Mesendoderm (in vitro differentiated cells): ENCODE measurements around the gene SLC15A2.

Experiments
- DNase-seq: peaks from one replicate; pipeline ENCODE4 v3.0.0; 2013
- H2AK5ac ChIP-seq: 2 replicates; pipeline ENCODE4 v1.6.1; 2013; ENCODE audit warnings: low read length, inconsistent platforms
- H2BK120ac ChIP-seq: 2 replicates; pipeline ENCODE4 v1.6.1; 2013; ENCODE audit warnings: low read depth, mild to moderate bottlenecking, low read length, moderate library complexity, mixed read lengths
- H2BK15ac ChIP-seq: replicated peaks from 2 replicates; pipeline ENCODE4 v1.6.1; 2013; ENCODE audit warnings: low read depth, mild to moderate bottlenecking, moderate library complexity
- H2BK5ac ChIP-seq: 2 replicates; pipeline ENCODE4 v1.6.1; 2013; ENCODE audit warnings: low read length, inconsistent platforms
- H3K18ac ChIP-seq: 2 replicates; pipeline ENCODE4 v1.6.1; 2013; ENCODE audit warnings: mild to moderate bottlenecking, low read length, mixed read lengths
- H3K23ac ChIP-seq: one replicate; pipeline ENCODE4 v1.6.1; 2013; ENCODE audit warnings: low read length
- H3K27ac ChIP-seq: 2 replicates; pipeline ENCODE4 v1.5.1; 2013; ENCODE audit warnings: low read depth, mild to moderate bottlenecking, inconsistent platforms, low read length, moderate library complexity
- H3K27me3 ChIP-seq: 2 replicates; pipeline ENCODE4 v1.6.1; 2013; ENCODE audit warnings: low read length, control low read depth, mild to moderate bottlenecking, inconsistent platforms; ENCODE audit not compliant: insufficient read depth, poor library complexity
- H3K36me3 ChIP-seq: 2 replicates; pipeline ENCODE4 v1.6.1; 2013; ENCODE audit warnings: low read length, inconsistent platforms; ENCODE audit not compliant: control insufficient read depth, insufficient read depth
- H3K4ac ChIP-seq: one replicate; pipeline ENCODE4 v1.6.1; 2013; ENCODE audit warnings: low read depth, mild to moderate bottlenecking, low read length, moderate library complexity
- H3K4me1 ChIP-seq: 2 replicates; pipeline ENCODE4 v1.6.1; 2013; ENCODE audit warnings: low read depth, low read length, inconsistent platforms; ENCODE audit not compliant: control insufficient read depth
- H3K4me2 ChIP-seq: 2 replicates; pipeline ENCODE4 v1.6.1; 2013; ENCODE audit warnings: low read length
- H3K4me3 ChIP-seq: 2 replicates; pipeline ENCODE4 v1.5.1; 2013; ENCODE audit warnings: mild to moderate bottlenecking, low read length
- H3K56ac ChIP-seq: one replicate; pipeline ENCODE4 v1.6.1; 2013; ENCODE audit warnings: low read length
- H3K79me1 ChIP-seq: 2 replicates; pipeline ENCODE4 v1.6.1; 2013; ENCODE audit warnings: low read length, inconsistent platforms
- H3K79me2 ChIP-seq: 2 replicates; pipeline ENCODE4 v1.6.1; 2013; ENCODE audit warnings: mild to moderate bottlenecking, low read length; ENCODE audit not compliant: control insufficient read depth, insufficient read depth
- H3K9ac ChIP-seq: 2 replicates; pipeline ENCODE4 v1.6.1; 2013; ENCODE audit warnings: low read length, inconsistent platforms
- H4K5ac ChIP-seq: one replicate; pipeline ENCODE4 v1.6.1; 2013; ENCODE audit warnings: low read length
- H4K8ac ChIP-seq: one replicate; pipeline ENCODE4 v1.6.1; 2013; ENCODE audit warnings: low read depth, mild to moderate bottlenecking, control low read depth, low read length, moderate library complexity
- WGBS: extraction: QIAGEN DNeasy Blood & Tissue Kit; methylation state at CpG from one replicate; pipeline ENCODE4 v1.1.7; 2013; ENCODE audit warnings: low lambda C conversion rate, missing lambda C conversion rate; ENCODE audit not compliant: insufficient coverage; ENCODE audit errors: extremely low coverage; 5-methylcytosine and 5-hydroxymethylcytosine counted together

Gene SLC15A2

GRCh38 chr3:121979246-121979645, 85.0 kb downstream of the SLC15A2 start:
- no peak overlapping the region for H3K4ac ChIP-seq
- H2AK5ac ChIP-seq: no peak overlapping the region
- H3K36me3 ChIP-seq: no peaks in the 10 kb centered on the region
- H4K5ac ChIP-seq: no peak overlapping the region
- no peak for DNase-seq
- WGBS: no CpG with 5 or more reads among the region's 2 CpGs
- H3K23ac ChIP-seq: no peak overlapping the region
- no peak overlapping the region for H3K56ac ChIP-seq
- H2BK5ac ChIP-seq: no peak overlapping the region
- H3K9ac ChIP-seq: no peak overlapping the region
- H3K4me3 ChIP-seq: no peak overlapping the region
- no peaks in the 10 kb centered on the region for H3K27me3 ChIP-seq
- no peak overlapping the region for H3K27ac ChIP-seq
- no peak overlapping the region for H3K4me2 ChIP-seq
- no peaks in the 10 kb centered on the region for H3K79me1 ChIP-seq
- no peak overlapping the region for H2BK15ac ChIP-seq
- no peaks in the 10 kb centered on the region for H3K79me2 ChIP-seq
- H3K18ac ChIP-seq: no peak overlapping the region
- H4K8ac ChIP-seq: no peak overlapping the region
- no peaks in the 10 kb centered on the region for H3K4me1 ChIP-seq
- H2BK120ac ChIP-seq: no peak overlapping the region

DNA sequence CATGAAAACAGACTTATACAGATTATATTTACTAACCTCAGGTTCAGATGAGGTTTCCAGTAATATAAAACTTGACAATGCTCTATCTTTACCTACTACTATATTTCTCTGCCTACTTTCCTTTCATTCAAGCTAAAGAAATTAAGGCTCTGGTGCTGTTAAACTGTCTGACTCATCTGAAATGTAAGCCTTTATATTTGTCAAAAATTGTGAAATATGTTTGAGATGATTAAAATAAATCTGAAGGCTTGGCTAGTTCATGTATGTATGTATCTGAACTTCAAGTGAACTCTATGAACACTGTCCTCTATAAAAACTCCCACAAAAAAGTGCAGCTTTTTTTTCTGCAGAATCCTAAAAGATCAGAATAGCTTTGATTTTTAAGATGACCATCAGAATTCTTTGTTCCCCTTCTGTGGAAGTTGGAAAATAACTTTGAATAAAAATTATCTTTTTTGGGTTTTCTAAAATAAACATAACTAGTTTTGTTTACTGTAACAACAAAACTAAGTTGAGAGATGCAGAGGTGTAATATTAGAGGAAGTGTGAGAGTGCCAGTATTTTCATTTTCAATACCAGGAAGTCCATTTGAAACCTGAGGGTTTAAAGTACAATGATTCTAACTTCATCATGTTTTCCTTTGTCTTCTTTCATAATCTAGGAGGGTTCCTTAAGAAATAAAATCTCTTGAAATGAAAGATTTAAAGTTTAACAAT, 85.7 kb downstream of the SLC15A2 start:
- Histone ChIP-seq H2AK5ac (no peak overlapping the region), H3K27me3 (no peaks in the 10 kb centered on the region), H3K27ac (no peak overlapping the region)

GRCh38 chr3:121980450-121980796, 86.2 kb downstream of the SLC15A2 start:
- H3K27ac ChIP-seq: no peak overlapping the region
- H4K5ac ChIP-seq: no peak overlapping the region
- no peak overlapping the region for H3K56ac ChIP-seq
- no peak for DNase-seq
- H2BK120ac ChIP-seq: no peak overlapping the region
- H3K9ac ChIP-seq: no peak overlapping the region
- no peak overlapping the region for H3K4me3 ChIP-seq
- no peak overlapping the region for H3K4ac ChIP-seq
- H3K79me1 ChIP-seq: no peaks in the 10 kb centered on the region
- H3K23ac ChIP-seq: no peak overlapping the region
- no peak overlapping the region for H2BK5ac ChIP-seq
- H3K79me2 ChIP-seq: no peaks in the 10 kb centered on the region
- WGBS: no CpG with 5 or more reads among the region's 5 CpGs
- no peaks in the 10 kb centered on the region for H3K36me3 ChIP-seq
- no peak overlapping the region for H2BK15ac ChIP-seq
- no peaks in the 10 kb centered on the region for H3K4me1 ChIP-seq
- no peak overlapping the region for H3K4me2 ChIP-seq
- H3K18ac ChIP-seq: no peak overlapping the region
- no peaks in the 10 kb centered on the region for H3K27me3 ChIP-seq
- no peak overlapping the region for H2AK5ac ChIP-seq
- H4K8ac ChIP-seq: no peak overlapping the region

More for the DNA sequence above, 85.7 kb downstream of the SLC15A2 start:
- Histone ChIP-seq H3K4me1 (no peaks in the 10 kb centered on the region), H2BK15ac (no peak overlapping the region), H4K8ac (no peak overlapping the region), H3K4me3 (no peak overlapping the region), H3K18ac (no peak overlapping the region), H3K4ac (no peak overlapping the region), H3K4me2 (no peak overlapping the region), H3K56ac (no peak overlapping the region), H3K36me3 (no peaks in the 10 kb centered on the region), H3K79me2 (no peaks in the 10 kb centered on the region), H2BK120ac (no peak overlapping the region), H3K9ac (no peak overlapping the region), H2BK5ac (no peak overlapping the region), H4K5ac (no peak overlapping the region), H3K23ac (no peak overlapping the region), H3K79me1 (no peaks in the 10 kb centered on the region)
- DNase-seq: no peak

DNA sequence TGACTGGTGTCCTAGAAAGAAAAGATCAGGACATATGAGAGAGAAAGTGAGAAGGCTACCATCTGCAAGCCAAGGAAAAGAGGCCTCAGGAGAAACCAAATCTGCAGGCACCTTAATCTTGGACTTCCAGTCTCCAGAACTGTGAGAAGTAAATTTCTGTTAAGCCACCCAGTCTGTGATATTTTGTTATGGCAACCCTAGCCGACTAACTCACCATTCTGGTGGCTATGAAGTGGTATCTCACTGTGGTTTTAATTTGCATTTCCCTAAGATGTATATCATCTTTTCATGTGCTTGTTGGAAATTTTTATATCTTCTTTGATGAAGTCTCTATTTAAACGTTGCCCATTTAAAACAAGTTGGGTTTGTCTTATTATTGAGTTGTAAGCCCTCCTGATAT, 87.3 kb downstream of the SLC15A2 start:
- Histone ChIP-seq H2BK120ac (no peak overlapping the region), H2AK5ac (no peak overlapping the region), H3K27ac (no peak overlapping the region), H3K9ac (no peak overlapping the region), H3K23ac (no peak overlapping the region), H3K4me3 (no peak overlapping the region), H3K4me2 (no peak overlapping the region), H3K79me2 (no peaks in the 10 kb centered on the region), H2BK15ac (no peak overlapping the region), H3K79me1 (no peaks in the 10 kb centered on the region), H3K4me1 (no peaks in the 10 kb centered on the region), H3K36me3 (no peaks in the 10 kb centered on the region), H3K56ac (no peak overlapping the region), H3K18ac (no peak overlapping the region), H3K27me3 (no peaks in the 10 kb centered on the region), H4K5ac (no peak overlapping the region), H4K8ac (no peak overlapping the region), H3K4ac (no peak overlapping the region), H2BK5ac (no peak overlapping the region)
- no peak for DNase-seq
- no CpG with 5 or more reads among the region's 2 CpGs for WGBS

- Histone ChIP-seq H3K27me3 (no peaks in the 10 kb centered on the region), H3K4ac (no peak overlapping the region), H3K79me1 (no peaks in the 10 kb centered on the region), H3K27ac (no peak overlapping the region), H4K8ac (no peak overlapping the region), H3K4me1 (no peaks in the 10 kb centered on the region), H3K9ac (no peak overlapping the region), H3K23ac (no peak overlapping the region), H2BK120ac (no peak overlapping the region), H2BK15ac (no peak overlapping the region), H2BK5ac (no peak overlapping the region), H3K79me2 (no peaks in the 10 kb centered on the region), H3K4me2 (no peak overlapping the region), H3K36me3 (no peaks in the 10 kb centered on the region), H2AK5ac (no peak overlapping the region), H3K4me3 (no peak overlapping the region), H4K5ac (no peak overlapping the region), H3K18ac (no peak overlapping the region), H3K56ac (no peak overlapping the region)
- DNase-seq: no peak
- no CpG with 5 or more reads among the region's 2 CpGs for WGBS
Measured at GRCh38 chr3:121985846-121986245, 91.6 kb downstream of the SLC15A2 start.

DNA sequence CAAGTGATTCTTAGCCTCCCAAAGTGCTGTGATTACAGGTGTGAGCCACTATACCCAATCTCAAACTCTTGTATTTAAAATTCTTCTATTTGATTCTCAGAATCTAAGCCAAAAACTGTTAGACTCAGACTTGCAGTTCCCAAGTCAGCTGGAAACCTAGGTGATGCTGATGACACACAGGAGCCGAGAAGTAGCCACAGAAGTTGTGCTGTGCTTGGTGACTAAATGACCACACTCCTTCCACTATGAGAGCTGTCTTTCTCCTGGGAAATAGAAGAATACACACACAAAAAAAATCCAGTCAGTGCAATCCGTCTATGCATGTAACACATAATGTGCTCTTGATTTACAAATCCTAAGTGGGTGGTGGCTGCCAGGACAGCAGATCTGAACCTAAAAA, 93.9 kb downstream of the SLC15A2 start:
- H3K4ac ChIP-seq: no peak overlapping the region
- H2BK15ac ChIP-seq: no peak overlapping the region
- H3K36me3 ChIP-seq: no peaks in the 10 kb centered on the region
- no peak overlapping the region for H3K4me2 ChIP-seq
- H4K8ac ChIP-seq: no peak overlapping the region
- no peak overlapping the region for H2AK5ac ChIP-seq
- H3K56ac ChIP-seq: no peak overlapping the region
- H3K27ac ChIP-seq: no peak overlapping the region
- no peak overlapping the region for H3K4me3 ChIP-seq
- no peaks in the 10 kb centered on the region for H3K27me3 ChIP-seq
- no peak overlapping the region for H3K23ac ChIP-seq
- no peak overlapping the region for H2BK5ac ChIP-seq
- no peak overlapping the region for H2BK120ac ChIP-seq
- H3K18ac ChIP-seq: no peak overlapping the region
- no peaks in the 10 kb centered on the region for H3K79me1 ChIP-seq
- H3K9ac ChIP-seq: no peak overlapping the region
- DNase-seq: no peak
- no CpG with 5 or more reads among the region's 2 CpGs for WGBS
- no peak overlapping the region for H4K5ac ChIP-seq
- no peaks in the 10 kb centered on the region for H3K4me1 ChIP-seq
- H3K79me2 ChIP-seq: no peaks in the 10 kb centered on the region
